LNCAP (cell line): Measurements from ENCODE around the gene PLA2G4E.

ENCODE experiments used
- CTCF ChIP-seq: fragments of 450-650 bp; IDR thresholded peaks from 2 replicates; pipeline ENCODE4 v1.5.1; 2017; ENCODE audit warnings: mild to moderate bottlenecking

PLA2G4E gene

GRCh38 chr15:42031198-42031915 lies 10.5 kb upstream of the PLA2G4E start:
- no peak for TF ChIP-seq CTCF

- no peak for TF ChIP-seq CTCF
Observed at GRCh38 chr15:42027521-42027920, 6.7 kb upstream of the PLA2G4E start.

GRCh38 chr15:42024303-42024702 lies 3.5 kb upstream of the PLA2G4E start:
- no peak for TF ChIP-seq CTCF

- TF ChIP-seq CTCF = no peak
Observed at GRCh38 chr15:42021593-42021992, 751 bp upstream of the PLA2G4E start.

- no peak for TF ChIP-seq CTCF
Observed at GRCh38 chr15:42018306-42019224, 2.3 kb downstream of the PLA2G4E start.

- TF ChIP-seq CTCF = no peak
Observed at GRCh38 chr15:42016971-42017370, 3.9 kb downstream of the PLA2G4E start.

- no peak for TF ChIP-seq CTCF
Observed at GRCh38 chr15:42014406-42014805, 6.4 kb downstream of the PLA2G4E start.
